ENCODE results near the gene NCAPG2. TPM values are rescaled to one million over a fixed set of nuclear protein-coding genes. Genes with fewer than 3 reads are reported as not detected.
"Not testable (repeated sequence)": the region's sequence is repeated elsewhere in the genome, so short reads cannot be mapped to it uniquely, and the experiment has no call there.

NCAPG2 gene
- polyA plus RNA-seq, 1 donor from 2014 or later = 8.3 TPM

DNA sequence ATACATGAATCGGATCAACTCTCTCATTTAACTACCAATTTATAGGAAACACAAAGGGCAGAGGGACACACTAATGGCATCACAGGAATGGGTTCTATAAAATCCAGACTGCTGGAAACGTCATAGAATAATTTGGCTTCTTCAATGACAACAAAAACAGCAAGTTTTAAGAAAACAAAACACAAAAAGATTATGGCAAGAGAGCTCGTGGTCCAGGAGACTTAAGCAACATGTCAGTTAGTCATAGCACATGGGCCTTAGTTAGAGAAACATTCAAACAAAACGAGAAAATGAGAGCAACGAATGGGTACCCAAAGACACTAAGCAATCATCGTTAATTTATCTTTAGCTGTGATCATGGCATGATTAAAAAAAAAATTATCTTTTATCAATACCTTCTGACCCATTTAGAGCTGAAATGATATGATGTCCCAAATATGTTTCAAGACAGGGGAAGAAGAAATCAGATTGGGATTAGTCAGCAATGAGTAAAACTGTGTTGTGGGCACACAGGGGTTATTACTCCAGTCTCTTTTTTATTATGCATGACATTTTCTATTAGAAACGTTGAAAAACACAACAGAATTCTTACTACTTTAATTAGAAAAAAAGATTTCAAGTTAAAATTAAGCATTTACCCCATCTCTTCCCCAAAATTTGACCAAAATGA lies 28.3 kb downstream of the NCAPG2 start:
- no peak for TF ChIP-seq EZH2 (IDR thresholded peaks at IDR 0.05; ENCODE audit: borderline replicate concordance, insufficient read depth, low read length, poor library complexity, severe bottlenecking)
- no peak for TF ChIP-seq POLR2AphosphoS5 (IDR thresholded peaks at IDR 0.05)
- no peak for TF ChIP-seq MXI1 (conservative IDR thresholded peaks at IDR 0.05; ENCODE audit: poor library complexity, severe bottlenecking)
- no peak for TF ChIP-seq TAF1 (IDR thresholded peaks at IDR 0.05; ENCODE audit: low read depth)
- no peak for TF ChIP-seq RAD21 (conservative IDR thresholded peaks at IDR 0.05)
- TF ChIP-seq, protein P1, sequence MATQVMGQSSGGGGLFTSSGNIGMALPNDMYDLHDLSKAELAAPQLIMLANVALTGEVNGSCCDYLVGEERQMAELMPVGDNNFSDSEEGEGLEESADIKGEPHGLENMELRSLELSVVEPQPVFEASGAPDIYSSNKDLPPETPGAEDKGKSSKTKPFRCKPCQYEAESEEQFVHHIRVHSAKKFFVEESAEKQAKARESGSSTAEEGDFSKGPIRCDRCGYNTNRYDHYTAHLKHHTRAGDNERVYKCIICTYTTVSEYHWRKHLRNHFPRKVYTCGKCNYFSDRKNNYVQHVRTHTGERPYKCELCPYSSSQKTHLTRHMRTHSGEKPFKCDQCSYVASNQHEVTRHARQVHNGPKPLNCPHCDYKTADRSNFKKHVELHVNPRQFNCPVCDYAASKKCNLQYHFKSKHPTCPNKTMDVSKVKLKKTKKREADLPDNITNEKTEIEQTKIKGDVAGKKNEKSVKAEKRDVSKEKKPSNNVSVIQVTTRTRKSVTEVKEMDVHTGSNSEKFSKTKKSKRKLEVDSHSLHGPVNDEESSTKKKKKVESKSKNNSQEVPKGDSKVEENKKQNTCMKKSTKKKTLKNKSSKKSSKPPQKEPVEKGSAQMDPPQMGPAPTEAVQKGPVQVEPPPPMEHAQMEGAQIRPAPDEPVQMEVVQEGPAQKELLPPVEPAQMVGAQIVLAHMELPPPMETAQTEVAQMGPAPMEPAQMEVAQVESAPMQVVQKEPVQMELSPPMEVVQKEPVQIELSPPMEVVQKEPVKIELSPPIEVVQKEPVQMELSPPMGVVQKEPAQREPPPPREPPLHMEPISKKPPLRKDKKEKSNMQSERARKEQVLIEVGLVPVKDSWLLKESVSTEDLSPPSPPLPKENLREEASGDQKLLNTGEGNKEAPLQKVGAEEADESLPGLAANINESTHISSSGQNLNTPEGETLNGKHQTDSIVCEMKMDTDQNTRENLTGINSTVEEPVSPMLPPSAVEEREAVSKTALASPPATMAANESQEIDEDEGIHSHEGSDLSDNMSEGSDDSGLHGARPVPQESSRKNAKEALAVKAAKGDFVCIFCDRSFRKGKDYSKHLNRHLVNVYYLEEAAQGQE (IDR thresholded peaks at IDR 0.05; ENCODE audit: borderline replicate concordance) = no peak
- TF ChIP-seq, protein P2, sequence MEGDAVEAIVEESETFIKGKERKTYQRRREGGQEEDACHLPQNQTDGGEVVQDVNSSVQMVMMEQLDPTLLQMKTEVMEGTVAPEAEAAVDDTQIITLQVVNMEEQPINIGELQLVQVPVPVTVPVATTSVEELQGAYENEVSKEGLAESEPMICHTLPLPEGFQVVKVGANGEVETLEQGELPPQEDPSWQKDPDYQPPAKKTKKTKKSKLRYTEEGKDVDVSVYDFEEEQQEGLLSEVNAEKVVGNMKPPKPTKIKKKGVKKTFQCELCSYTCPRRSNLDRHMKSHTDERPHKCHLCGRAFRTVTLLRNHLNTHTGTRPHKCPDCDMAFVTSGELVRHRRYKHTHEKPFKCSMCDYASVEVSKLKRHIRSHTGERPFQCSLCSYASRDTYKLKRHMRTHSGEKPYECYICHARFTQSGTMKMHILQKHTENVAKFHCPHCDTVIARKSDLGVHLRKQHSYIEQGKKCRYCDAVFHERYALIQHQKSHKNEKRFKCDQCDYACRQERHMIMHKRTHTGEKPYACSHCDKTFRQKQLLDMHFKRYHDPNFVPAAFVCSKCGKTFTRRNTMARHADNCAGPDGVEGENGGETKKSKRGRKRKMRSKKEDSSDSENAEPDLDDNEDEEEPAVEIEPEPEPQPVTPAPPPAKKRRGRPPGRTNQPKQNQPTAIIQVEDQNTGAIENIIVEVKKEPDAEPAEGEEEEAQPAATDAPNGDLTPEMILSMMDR (IDR thresholded peaks at IDR 0.05; ENCODE audit: poor library complexity, severe bottlenecking) = no peak
- Histone ChIP-seq H3K4me2 (ENCODE audit: low read length) (no peak overlapping the region), H3K36me3 (ENCODE audit: insufficient read depth, low read length) (no peaks in the 10 kb centered on the region), H4K20me1 (ENCODE audit: insufficient read depth) (no peaks in the 10 kb centered on the region), H3K4me3 (ENCODE audit: low read length) (no peak overlapping the region), H3K79me2 (replicated peaks; ENCODE audit: insufficient read depth, low read length) (no peaks in the 10 kb centered on the region), H3K27me3 (ENCODE audit: insufficient read depth, low read depth, low read length) (no peaks in the 10 kb centered on the region), H3K9me2 (ENCODE audit: insufficient read depth, low read length) (no peaks in the 10 kb centered on the region), H3F3A (ENCODE audit: insufficient read depth, low read length, poor library complexity, severe bottlenecking) (no peaks in the 10 kb centered on the region), H3K9me3 (ENCODE audit: low read length) (no peaks in the 10 kb centered on the region), H3K9ac (ENCODE audit: low read length) (no peak overlapping the region), H3K27ac (ENCODE audit: low read length) (no peak overlapping the region), H2AFZ (ENCODE audit: low read depth, low read length) (no peak overlapping the region)

DNA sequence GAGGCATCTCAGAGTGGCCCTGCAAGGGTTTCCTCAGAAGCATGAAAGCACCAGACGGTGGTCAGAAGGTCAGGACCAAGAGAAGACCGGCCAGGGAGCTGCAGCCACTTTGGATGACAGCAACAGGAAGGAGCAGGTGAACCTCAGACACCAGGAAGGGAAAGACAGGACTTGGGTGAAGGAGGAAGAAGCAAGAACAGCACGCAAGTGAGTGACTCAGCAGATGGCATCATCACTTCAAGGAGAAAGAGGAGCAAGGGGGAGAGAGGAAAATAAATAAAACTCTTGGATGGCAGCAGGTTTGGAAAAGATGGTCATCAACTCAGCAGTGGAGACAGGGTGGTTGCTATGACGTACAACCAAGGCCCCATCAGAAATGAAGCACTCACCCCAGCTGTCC lies 31.6 kb downstream of the NCAPG2 start:
- H3K27ac ChIP-seq (ENCODE audit: low read length) = no peak overlapping the region
- H4K20me1 ChIP-seq (ENCODE audit: insufficient read depth) = no peaks in the 10 kb centered on the region
- no peaks in the 10 kb centered on the region for H3K36me3 ChIP-seq (ENCODE audit: insufficient read depth, low read length)
- H2AFZ ChIP-seq (ENCODE audit: low read depth, low read length) = no peak overlapping the region
- TF ChIP-seq POLR2AphosphoS5 (IDR thresholded peaks at IDR 0.05) (no peak), SMC3 (conservative IDR thresholded peaks at IDR 0.05; ENCODE audit: poor library complexity) (no peak), RAD21 (conservative IDR thresholded peaks at IDR 0.05) (no peak), EP300 (conservative IDR thresholded peaks at IDR 0.05; ENCODE audit: poor library complexity, severe bottlenecking) (no peak), EZH2 (IDR thresholded peaks at IDR 0.05; ENCODE audit: borderline replicate concordance, insufficient read depth, low read length, poor library complexity, severe bottlenecking) (no peak), TAF1 (IDR thresholded peaks at IDR 0.05; ENCODE audit: low read depth) (no peak), MXI1 (conservative IDR thresholded peaks at IDR 0.05; ENCODE audit: poor library complexity, severe bottlenecking) (no peak)
- TF ChIP-seq, protein P2 (IDR thresholded peaks at IDR 0.05; ENCODE audit: poor library complexity, severe bottlenecking) = no peak
- TF ChIP-seq, protein P1 (IDR thresholded peaks at IDR 0.05; ENCODE audit: borderline replicate concordance) = no peak
- H3K4me2 ChIP-seq (ENCODE audit: low read length) = no peak overlapping the region
- no peaks in the 10 kb centered on the region for H3F3A ChIP-seq (ENCODE audit: insufficient read depth, low read length, poor library complexity, severe bottlenecking)
- H3K9ac ChIP-seq (ENCODE audit: low read length) = no peak overlapping the region
- no peaks in the 10 kb centered on the region for H3K9me2 ChIP-seq (ENCODE audit: insufficient read depth, low read length)
- H3K9me3 ChIP-seq (ENCODE audit: low read length) = no peaks in the 10 kb centered on the region
- H3K79me2 ChIP-seq (replicated peaks; ENCODE audit: insufficient read depth, low read length) = no peaks in the 10 kb centered on the region
- no peak overlapping the region for H3K4me3 ChIP-seq (ENCODE audit: low read length)
- H3K27me3 ChIP-seq (ENCODE audit: insufficient read depth, low read depth, low read length) = no peaks in the 10 kb centered on the region

DNA sequence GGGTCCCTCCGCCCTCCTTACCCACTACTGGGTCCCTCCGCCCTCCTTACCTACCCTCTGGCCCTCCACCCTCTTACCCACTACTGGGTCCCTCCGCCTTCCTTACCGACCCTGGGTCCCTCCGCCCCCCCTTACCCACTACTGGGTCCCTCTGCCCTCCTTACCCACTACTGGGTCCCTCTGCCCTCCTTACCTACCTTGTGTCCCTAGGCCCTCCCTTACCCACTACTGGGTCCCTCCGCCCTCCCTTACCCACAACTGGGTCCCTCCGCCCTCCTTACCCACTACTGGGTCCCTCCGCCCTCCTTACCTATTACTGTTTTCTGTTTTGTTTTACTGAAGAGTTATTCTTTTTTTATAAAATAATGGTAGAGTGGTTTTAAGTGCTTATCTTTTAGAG lies 36.5 kb downstream of the NCAPG2 start:
- H3K27ac ChIP-seq (ENCODE audit: low read length); H3K9ac ChIP-seq (ENCODE audit: low read length); H3F3A ChIP-seq (ENCODE audit: insufficient read depth, low read length, poor library complexity, severe bottlenecking); H3K79me2 ChIP-seq (replicated peaks; ENCODE audit: insufficient read depth, low read length); H3K4me2 ChIP-seq (ENCODE audit: low read length); H3K9me2 ChIP-seq (ENCODE audit: insufficient read depth, low read length); H2AFZ ChIP-seq (ENCODE audit: low read depth, low read length); H3K4me3 ChIP-seq (ENCODE audit: low read length); H3K36me3 ChIP-seq (ENCODE audit: insufficient read depth, low read length); H3K27me3 ChIP-seq (ENCODE audit: insufficient read depth, low read depth, low read length); H4K20me1 ChIP-seq (ENCODE audit: insufficient read depth); H3K9me3 ChIP-seq (ENCODE audit: low read length): not testable (repeated sequence)
